Stimulated activated CD8-positive, alpha-beta memory T cell treated with anti-CD3 and anti-CD28 coated beads, Interleukin-15, amount 100 ng/mL, for 1 hour (primary cell): Measurements from ENCODE around the gene BCL6.
A peak's percentile ranks its signal among the peaks of the same experiment; 100 is the strongest.
"Not testable (repeated sequence)": the region's sequence is repeated elsewhere in the genome, so short reads cannot be mapped to it uniquely, and the experiment has no call there.

ENCODE experiments used
- DNase-seq: peaks from one replicate; pipeline ENCODE4 v3.0.0-alpha.2; 2020; ENCODE audit warnings: low read depth

Gene BCL6

DNA sequence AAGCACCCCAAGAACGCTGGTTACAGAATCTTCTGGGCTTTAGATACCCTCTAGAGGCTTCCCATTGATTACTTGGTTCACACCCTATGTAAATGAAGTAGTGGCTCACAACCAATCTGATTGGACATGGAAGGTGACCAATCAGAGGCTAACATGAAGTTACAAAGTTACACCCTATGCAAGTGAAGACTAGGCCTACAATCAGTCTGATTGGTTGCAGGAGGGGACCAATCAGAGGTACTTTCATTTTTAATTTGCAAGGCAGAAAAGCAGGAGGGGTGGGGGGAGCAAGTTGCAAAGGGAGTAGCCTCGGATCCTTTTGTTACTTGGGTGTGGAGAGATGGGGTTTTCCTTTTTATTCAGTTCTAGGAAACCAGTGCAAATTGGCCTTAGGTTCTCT is 31.8 kb downstream of the BCL6 start:
- no peak for DNase-seq

DNA sequence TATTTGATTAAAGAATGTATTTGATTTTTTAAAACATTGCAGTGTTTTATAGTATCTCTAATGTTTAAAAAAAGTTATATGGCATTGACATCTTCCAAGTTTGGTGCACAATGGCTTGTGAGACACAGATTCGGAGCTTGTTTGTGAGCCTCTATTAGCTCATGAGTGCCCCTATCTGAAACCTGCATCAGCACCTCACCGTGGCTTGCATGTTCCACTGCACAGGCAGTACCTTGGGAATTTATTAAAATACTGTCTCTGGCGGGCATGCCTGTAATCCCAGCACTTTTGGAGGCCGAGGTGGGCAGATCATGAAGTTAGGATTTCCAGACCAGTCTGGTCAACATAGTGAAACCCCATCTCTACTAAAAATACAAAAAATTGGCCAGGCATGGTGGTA is 36.1 kb downstream of the BCL6 start:
- DNase-seq = no peak

DNA sequence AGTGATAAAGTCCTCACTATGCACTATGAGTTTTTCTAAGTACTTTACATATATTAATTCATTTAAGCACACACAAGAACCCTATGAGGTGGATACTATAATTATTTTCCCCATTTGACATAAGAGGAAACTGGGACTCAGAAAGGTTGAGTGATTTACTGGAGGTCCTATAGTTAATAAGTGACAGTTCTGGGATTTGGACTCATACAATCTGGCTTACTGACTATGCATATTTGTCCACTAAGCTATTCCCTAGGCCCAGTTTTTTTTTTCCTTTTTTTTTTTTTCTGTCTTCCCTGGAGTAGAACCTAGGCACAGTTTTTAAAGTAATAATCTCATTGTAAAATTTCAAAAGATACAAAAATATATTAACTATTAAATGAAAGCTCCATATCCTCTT is 36.6 kb downstream of the BCL6 start:
- no peak for DNase-seq

DNA sequence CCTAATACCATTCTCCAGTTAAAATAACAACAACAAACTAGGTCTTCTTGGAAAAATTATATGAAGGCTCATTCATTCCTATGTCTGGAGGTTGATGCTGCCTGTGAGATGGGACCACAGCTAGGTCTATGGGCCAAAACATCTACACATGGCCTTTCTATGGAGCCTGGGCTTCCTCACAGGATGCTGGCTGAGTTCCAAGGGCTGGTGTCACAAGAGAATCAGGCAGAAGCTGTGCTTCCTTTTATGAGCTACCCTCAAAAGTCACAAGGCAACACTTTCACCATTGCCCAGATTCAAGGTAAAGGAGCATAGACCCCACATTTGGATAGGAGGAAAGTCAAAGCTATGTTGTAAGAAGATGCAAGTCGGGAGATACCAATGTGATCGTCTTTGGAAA is 38.3 kb downstream of the BCL6 start:
- DNase-seq = no peak

DNA sequence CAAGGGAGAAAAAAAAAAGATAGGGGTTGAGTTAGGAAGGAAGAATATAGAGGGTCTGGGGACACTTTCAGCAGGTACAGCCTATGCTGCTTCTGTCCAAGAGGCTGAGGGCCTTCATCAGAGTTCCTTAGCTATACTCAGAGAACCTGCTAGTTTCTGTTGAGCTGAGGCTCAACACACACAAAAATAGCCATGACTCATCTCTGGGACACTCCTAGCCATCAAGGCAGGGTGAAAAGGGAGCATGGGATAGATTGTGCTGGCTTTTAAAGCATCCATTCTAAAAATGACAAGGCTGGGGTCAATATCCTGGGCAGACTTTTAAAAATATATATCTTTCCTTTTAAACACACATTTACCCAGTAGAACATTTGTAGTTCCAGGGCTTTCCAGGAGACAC is 40.1 kb downstream of the BCL6 start:
- DNase-seq = no peak

DNA sequence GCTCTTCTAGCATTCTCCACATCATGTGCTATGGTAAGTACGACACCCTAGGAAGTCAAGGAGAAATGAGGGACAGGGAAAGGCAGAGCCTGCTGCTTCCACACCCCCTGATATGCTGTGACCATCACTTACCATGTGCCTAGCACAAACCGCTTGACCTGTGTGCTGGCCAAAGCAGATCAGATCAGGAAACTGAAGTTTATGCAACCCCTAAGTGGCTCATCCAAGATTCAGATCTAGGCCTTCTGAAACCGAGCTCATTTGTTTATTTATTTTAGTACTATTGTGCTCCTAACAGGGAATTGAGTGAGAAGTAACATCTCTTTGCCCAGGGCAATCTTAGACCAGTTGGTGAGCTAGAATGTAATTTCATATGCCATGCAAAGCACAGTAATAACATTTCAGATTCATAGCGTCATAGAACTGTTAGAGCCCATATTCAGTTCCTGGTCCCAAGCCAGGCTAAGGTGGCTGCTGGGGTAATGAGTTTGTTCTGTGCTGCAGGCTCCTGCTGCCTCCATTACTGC is 42.7 kb downstream of the BCL6 start, which contains the start of gene RTP2:
TSS of gene RTP2 (minus strand) at position 51 of the 527 bp plus-strand sequence. CDS start 429 bp downstream, outside the sequence.
- DNase-seq = no peak

DNA sequence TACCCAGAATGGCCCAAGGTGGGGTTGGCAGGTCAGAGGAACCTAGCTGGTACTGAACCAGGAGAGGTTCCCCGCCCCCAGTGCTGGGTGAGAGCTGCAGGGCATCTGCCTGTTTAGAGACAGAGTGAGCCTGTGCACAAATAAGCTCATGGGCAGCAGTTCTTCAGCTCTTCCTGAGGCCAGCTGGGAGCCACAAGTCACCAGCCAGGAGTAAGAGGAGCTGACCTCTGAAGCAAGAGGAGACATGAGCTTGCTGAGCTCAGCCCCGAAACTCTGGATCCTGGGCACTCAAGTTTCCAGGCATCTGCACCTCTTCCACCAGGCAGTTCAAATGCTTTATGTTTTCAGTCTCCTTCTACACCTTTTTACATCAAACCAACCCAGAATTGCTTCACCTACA is 45.0 kb downstream of the BCL6 start:
- DNase-seq = no peak

DNA sequence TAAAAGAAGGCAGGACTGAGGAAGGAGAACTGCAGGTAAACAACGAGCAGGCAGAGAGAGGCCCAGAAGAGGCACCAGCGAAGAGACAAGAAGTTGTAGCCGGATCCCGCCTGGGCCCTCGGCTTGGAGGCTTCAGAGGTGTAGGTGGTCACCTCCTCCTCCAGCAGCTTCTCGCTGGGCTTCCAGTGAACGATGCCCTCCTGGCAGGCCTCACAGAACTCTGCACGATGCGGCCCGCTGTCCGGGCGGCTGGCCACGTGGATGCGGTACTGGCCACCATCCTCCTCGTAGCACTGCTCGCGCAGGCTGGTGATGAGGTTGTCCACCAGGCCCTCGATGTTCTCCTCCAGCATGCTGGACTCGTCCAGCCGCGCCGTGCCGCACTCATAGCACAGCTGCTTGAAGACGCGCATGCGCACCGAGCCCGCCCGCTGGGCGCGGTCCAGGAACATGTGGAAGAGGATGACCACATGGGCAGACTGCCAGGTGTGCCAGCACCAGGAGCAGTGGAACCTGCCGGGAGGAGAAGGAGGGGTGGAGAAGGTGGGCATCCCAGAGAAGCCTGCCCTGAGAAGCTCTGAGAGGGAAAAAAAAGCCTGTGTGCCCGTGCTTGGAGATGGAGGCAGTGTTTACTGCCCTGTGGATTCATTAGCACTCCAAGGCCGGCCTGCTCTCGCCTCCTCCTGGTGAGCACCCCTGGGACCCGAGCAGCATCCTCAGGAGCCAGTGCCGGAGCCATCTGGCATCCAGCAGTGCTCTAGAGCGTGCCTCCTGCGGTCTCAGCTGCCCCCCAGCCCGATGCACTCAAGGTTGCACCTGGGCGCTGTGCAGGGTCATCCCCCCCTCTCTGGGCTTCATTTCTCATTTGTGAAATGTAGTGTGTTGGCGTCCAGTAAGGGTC is 46.5 kb downstream of the BCL6 start:
- DNase-seq = no peak

DNA sequence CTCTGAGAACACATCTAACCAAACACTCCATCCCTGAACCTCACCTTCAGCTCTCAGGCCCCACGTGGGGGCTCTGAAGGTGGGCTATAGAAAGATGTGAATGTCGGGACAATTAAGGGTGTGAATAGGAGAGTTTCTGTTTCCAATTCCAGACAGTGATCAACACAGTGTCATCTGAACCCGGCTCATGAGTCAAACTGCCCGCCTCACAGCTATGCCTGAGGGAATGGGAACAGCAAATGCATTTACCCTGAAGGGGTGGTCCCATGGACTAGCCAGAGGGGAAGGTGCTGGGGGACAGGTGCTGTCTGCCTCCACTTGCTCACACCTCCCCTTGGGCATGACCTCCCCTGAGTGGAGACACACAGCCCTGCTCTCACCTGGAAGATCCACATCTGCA is 49.2 kb downstream of the BCL6 start:
- no peak for DNase-seq

DNA sequence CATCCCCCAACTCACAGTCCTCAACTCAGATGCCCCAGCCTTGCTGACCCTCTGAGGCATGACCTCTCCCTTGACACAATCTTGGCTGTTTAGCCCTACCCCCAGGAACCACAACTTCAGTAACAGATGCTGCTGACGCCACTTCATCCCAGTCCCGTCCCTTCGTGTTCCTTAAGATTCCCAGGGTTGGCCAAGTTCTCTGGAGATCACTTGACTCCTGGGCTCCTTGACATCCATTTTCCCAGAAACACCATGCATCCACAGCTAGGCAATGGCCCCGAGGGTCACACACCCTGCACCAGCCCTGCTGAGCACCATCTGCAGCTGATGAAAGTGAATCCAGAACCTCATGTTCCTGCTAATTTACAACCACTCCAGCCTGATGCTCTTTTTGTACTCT is 49.8 kb downstream of the BCL6 start:
- no peak for DNase-seq

DNA sequence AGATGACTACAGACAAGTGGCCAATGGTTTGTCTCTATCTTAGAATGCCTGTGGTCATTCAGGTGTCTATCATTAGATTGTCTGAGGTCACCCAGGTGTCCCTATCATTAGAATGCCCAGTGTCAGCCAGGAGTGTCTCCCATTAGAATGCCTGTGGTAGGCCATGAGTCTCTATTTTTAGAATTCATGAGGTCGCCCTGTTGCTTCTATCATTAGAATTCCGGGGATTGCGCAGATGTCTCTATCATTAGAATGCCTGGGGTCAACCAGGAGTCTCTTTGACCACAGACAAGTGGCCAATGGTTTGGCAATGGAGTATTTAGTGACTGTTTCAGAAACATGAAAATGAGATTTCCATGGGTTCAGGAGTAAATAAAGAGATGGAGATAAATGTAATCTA is 50.5 kb downstream of the BCL6 start:
- DNase-seq = no peak

DNA sequence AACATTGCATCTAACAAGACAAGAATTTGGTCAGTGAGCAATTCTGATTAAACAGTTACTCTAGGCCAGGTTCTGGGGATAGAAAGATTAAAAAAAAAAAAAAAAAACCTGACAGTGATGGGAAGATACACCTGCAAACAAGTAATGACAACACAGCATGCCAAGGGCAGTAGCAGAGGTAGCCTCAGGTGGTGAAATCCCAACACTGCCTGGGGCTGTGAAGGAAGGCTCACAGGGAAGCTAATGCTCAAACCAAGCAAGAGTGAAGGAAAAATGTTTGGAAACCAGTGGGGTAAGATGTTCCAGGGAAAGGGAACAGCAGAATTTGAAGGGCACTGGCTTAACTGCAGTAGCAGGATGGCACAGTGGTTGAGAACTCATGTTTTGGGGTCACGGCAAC is 51.8 kb downstream of the BCL6 start:
- DNase-seq = no peak

DNA sequence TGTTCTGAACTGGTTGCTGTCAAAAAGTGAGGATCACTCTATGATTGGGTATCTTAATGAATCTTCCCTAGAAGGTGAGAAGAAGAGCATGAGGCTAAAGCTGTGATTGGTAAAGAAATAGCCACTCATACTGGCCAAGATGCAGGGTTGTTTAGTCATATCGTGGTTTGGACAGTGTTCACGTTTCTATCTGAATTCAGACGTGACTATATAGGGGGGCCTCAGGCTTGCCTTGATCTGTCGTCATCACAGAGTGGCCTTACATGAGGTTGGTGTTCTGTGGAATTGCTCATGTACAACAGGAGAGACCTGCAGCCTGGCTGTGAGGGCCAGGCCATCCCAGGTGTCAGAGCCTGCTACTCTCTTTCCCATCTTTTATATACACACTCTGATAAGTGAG is 55.3 kb downstream of the BCL6 start:
- DNase-seq = no peak

DNA sequence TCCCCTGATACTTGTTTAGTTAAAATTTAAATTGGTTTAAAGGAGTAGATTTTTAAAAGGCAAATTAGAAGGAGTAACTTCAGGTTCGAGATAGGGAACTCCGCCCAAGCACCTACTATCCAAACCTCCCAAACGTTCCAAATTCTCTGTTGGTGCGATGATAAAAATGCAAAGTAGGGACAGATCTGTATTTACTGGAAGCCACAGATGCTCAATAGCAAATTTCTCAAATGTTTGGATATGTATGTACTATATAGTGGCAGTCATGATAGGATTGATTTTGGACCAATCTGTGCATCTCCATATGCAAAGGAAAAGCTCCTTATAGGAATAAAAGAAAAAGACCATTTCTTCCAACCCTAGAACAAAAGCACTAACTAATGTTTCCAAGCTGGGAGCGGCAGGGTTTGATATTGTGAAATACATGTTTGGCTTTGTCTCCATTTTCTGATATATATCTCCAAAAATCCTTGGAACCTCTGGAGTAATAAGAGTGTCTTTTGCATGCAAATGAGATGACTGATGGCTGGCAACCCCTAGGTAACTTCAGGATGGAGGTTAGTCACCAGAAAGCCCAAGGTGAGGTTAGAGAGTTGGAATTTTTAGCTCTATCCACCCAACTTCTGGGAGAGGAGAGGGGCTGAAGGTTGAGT is 58.5 kb downstream of the BCL6 start:
- no peak for DNase-seq

DNA sequence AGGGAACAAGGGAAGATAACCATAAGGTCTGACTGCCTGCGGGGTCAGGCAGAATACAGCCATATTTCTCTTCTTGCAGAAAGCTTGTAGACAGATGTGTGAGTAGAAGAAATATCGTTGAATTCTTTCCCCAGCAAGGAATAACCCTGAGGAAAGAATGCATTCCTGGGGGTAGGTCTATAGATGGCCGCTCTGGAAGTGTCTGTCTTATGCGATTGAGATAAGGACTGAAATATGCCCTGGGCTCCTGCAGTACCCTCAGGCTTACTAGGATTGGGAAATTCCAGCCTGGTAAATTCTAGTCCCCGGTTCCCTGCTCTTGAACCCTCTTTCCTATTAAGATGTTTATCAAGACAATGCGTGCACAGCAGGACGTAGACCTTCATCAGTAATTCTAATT is 59.3 kb downstream of the BCL6 start:
- no peak for DNase-seq

DNA sequence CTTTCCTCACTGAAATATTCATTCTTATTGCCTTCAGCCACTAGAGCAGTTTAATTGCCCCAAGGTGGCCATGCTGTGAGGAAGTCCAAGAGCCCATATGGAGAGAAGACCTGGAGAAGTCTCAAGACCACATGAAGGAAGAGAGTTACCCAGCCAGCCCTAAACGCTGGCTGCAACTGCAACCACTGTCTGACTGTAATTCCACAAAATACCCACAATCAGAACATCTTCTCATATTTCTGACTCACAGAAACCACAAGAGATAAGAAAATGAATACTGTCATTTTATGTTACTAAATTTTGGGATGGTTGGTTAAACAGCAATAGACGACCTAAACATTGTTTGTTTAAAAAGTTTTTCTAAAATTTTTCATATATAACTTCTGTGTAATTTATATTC is 60.4 kb downstream of the BCL6 start:
- DNase-seq = no peak

DNA sequence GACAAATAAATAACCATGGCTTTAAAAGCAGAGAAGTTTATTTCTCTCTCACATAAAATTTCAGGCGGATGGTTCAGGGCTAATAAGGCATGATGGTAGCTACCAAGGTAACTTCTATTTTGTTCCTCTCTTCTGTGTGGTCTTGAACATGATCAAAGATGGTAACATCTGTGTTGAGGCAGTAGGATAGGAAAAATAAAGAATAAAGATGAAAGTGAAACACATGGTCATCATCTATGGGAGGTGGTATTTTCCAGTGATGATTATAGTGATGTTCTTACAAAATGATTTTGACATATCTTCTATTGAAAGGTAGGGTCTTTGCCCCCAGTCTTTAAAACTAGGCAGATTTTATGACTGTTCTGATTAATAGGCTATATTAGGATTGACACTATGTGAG is 60.8 kb downstream of the BCL6 start:
- no peak for DNase-seq

DNA sequence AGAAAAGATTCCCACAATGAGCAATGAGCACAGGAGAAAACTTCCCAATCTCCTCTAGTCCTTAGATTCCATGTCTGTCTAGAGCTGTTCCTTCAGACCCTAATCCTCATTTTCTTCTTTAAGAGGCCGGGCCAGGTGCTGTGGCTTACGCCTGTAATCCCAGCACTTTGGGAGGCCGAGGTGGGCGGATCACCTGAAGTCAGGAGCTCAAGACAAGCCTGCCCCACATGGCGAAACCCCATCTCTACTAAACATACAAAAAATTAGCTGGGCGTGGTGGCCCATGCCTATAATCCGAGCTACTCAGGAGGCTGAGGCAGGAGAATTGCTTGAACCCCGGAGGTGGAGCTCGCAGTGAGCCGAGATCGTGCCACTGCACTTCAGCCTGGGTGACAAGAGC is 63.5 kb downstream of the BCL6 start:
- not testable (repeated sequence) for DNase-seq

DNA sequence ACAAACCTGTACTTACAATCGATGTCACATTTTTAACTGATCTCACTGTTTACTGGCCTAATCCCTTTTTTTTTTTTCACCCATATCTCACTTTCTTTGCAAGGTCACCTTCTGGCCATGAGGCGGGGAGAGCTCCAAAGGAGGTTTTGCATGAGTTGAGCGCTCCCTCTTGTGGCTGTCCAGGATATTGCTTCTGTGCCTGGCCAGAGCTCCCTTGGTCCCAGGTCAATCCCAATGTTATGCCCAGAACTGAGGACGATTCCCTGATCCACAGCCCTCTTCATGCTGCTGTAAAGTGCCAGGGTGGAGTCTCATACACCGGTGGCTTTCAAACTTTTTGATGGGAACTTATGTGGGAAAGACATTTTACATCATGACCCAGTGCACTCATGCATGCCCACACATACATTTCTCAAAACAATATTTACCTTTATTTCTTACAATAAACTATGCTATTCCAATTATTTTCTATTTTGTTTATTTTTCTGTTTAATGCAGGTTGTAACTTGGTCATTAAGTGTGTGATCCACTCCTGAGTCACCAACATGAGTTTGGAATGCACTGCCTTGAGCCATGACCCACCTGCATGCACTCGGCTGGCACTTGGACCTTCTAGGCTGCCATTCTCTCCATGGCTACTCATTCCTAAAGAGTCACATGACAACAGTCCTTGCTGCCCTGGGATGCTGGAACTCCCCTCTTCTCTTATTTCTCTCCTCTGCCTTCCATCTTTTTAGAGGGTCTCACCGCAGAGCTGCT is 65.5 kb downstream of the BCL6 start:
- DNase-seq = peak; percentile 51

DNA sequence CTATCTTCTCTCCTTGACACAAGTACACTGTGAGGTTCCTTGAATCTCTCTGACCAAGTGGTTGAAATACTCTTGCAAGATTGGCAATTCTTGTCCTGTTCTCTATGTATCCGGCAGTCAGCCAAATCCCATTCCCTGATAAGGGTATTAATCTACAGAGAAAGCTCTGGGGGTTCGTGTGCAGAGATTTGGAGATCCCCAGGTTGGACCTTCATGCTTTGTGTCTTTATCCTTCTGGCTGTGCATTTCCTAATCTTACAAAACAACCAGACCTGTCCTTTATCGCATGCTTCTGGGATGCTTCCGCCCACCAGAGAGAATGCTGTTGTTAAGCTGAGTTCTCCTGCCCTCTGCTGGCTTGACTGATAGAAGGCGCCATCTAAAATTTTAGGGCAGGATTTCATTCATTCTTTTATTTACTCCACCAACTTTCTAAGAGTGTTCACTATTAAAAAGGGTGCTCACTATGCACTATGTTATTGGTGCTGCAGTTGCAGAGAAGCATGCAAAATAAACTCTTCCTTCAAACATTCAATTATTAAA is 66.5 kb downstream of the BCL6 start:
- DNase-seq = no peak

DNA sequence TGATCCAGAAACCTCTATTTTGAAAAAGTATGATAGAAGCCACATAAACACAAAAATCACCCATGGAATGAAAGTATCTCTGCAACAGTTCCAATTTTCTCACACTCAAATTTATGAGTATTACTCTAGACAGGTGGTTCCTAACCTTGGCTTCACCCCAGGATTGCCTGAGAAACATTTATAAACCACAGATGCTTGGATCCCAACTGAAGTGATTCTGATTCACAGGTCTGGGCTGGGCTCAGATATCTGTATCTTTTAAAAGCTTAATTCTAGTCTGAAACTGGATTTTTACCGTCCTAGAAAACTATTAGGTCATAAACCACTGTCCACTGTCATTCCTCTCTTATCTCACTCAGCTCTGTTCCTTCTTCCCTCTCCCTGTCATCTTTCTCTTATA is 67.7 kb downstream of the BCL6 start:
- no peak for DNase-seq

DNA sequence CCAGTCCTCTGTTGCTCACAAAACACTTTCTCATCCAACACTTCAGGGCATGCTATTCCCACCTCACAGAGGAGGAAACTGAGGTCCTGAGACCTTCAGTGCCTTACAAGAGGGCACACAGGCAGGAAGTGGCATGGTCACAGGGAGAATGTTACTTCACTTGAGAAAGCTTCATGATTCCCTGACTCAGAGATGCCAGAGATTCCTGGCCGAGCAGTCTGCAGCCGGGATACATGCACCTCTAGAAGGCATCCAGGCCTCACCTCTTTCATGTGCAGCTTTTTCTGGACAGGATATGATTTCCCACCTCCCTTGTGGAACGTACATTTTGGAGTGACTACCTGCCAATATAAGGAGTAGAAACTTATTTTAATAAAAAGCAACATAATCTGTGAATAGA is 72.3 kb downstream of the BCL6 start:
- no peak for DNase-seq
